Measurements from ENCODE around the gene SMIM5.

Gene SMIM5

DNA sequence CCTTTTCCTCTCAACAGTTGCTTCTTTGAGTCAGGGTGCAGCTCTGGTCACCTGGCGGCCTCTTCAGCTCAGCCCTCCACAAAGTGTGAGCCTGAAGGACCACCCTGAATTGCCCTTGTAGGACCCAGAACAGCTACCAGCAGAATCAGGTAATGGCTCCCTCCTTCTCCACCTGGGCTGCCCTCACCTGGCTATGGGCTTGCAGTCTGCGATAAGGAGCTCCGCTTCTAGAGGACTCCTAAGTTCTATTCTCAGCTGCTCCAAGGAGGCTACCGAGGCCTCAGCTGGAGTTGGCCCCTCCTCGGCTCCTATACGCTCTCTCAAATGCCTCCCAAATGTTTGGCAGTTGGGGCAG lies 13.4 kb downstream of the SMIM5 start:
- H3K36me3 ChIP-seq (ENCODE audit: control insufficient read depth in 5 of 5, insufficient read depth in 5 of 5, low read length in 5 of 5): peaks cover 0 to 64% (median 30%) of the 10 kb centered on the region in 5 donors
- H3K4me3 ChIP-seq (ENCODE audit: low read depth in 1 of 5, low read length in 5 of 5): no peak overlapping the region
- peaks cover 0 to 9% (median 0%) of the 10 kb centered on the region in 5 donors for H3K4me1 ChIP-seq (ENCODE audit: control insufficient read depth in 5 of 5, insufficient read depth in 5 of 5, low read length in 5 of 5)
- H3K9me3 ChIP-seq (ENCODE audit: control insufficient read depth in 5 of 5, low read length in 5 of 5): no peaks in the 10 kb centered on the region
- no peak overlapping the region for H3K9ac ChIP-seq (ENCODE audit: low read length in 5 of 5)
- no peak overlapping the region for H3K27ac ChIP-seq (ENCODE audit: low read depth, low read length)
- no peaks in the 10 kb centered on the region for H3K27me3 ChIP-seq (ENCODE audit: control insufficient read depth in 5 of 5, insufficient read depth in 4 of 5, low read length in 5 of 5)

DNA sequence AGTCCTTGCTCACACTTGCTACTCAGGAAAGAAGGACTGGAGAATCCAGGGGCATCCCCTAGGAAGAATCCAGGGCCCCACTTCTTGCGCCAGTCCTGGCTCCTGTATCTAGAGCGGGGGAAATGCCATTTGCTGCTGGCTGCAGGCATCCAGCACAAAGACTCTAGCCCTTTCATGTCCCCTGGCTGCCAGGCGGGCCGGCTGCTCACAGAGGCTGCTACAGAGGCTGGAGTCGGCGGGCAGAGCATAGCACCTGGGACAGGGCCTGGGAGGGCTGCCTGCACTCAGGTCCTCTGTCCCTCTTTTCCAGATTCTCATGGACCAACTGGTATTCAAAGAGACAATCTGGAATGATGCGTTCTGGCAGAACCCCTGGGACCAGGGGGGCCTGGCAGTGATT lies 13.8 kb downstream of the SMIM5 start:
- Histone ChIP-seq H3K9ac (ENCODE audit: low read length in 5 of 5) (no peak overlapping the region), H3K4me3 (ENCODE audit: low read depth in 1 of 5, low read length in 5 of 5) (no peak overlapping the region), H3K4me1 (ENCODE audit: control insufficient read depth in 5 of 5, insufficient read depth in 5 of 5, low read length in 5 of 5) (peaks cover 0 to 9% (median 0%) of the 10 kb centered on the region in 5 donors), H3K27ac (ENCODE audit: low read depth, low read length) (no peak overlapping the region), H3K9me3 (ENCODE audit: control insufficient read depth in 5 of 5, low read length in 5 of 5) (no peaks in the 10 kb centered on the region), H3K27me3 (ENCODE audit: control insufficient read depth in 5 of 5, insufficient read depth in 4 of 5, low read length in 5 of 5) (no peaks in the 10 kb centered on the region), H3K36me3 (ENCODE audit: control insufficient read depth in 5 of 5, insufficient read depth in 5 of 5, low read length in 5 of 5) (peaks cover 0 to 61% (median 29%) of the 10 kb centered on the region in 5 donors)

GRCh38 chr17:75647921-75648320 lies 14.7 kb downstream of the SMIM5 start:
- no peak overlapping the region for H3K9ac ChIP-seq (ENCODE audit: low read length in 5 of 5)
- no peaks in the 10 kb centered on the region for H3K27me3 ChIP-seq (ENCODE audit: control insufficient read depth in 5 of 5, insufficient read depth in 4 of 5, low read length in 5 of 5)
- no peak overlapping the region for H3K27ac ChIP-seq (ENCODE audit: low read depth, low read length)
- peaks cover 0 to 63% (median 29%) of the 10 kb centered on the region in 5 donors for H3K36me3 ChIP-seq (ENCODE audit: control insufficient read depth in 5 of 5, insufficient read depth in 5 of 5, low read length in 5 of 5)
- H3K4me3 ChIP-seq (ENCODE audit: low read depth in 1 of 5, low read length in 5 of 5): no peak overlapping the region
- H3K4me1 ChIP-seq (ENCODE audit: control insufficient read depth in 5 of 5, insufficient read depth in 5 of 5, low read length in 5 of 5): peaks cover 0 to 9% (median 0%) of the 10 kb centered on the region in 5 donors
- H3K9me3 ChIP-seq (ENCODE audit: control insufficient read depth in 5 of 5, low read length in 5 of 5): no peaks in the 10 kb centered on the region

DNA sequence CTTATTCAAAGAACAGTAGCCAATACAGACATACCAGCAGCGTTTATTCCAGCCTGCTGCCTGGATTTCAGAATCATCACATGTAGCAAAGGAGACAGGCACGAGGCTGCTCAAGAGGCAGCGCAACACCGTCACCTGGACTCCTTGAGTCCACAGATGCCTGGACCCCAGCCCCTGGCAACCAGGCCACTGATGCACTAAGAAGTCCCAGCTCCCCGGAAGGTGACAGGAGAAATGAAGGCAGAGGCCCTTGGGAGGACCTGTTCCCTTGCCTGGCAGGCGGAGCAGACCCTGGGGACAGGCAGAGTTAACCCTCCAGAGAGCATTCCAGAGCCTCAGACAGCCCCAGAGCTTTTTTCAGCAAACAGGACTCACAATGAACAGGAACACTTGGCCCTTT lies 16.5 kb downstream of the SMIM5 start:
- Histone ChIP-seq H3K4me3 (ENCODE audit: low read depth in 1 of 5, low read length in 5 of 5) (no peak overlapping the region), H3K27me3 (ENCODE audit: control insufficient read depth in 5 of 5, insufficient read depth in 4 of 5, low read length in 5 of 5) (no peaks in the 10 kb centered on the region), H3K4me1 (ENCODE audit: control insufficient read depth in 5 of 5, insufficient read depth in 5 of 5, low read length in 5 of 5) (peaks cover 0 to 9% (median 0%) of the 10 kb centered on the region in 5 donors), H3K9ac (ENCODE audit: low read length in 5 of 5) (no peak overlapping the region), H3K27ac (ENCODE audit: low read depth, low read length) (no peak overlapping the region), H3K36me3 (ENCODE audit: control insufficient read depth in 5 of 5, insufficient read depth in 5 of 5, low read length in 5 of 5) (peaks cover 3 to 61% (median 36%) of the 10 kb centered on the region in 5 donors), H3K9me3 (ENCODE audit: control insufficient read depth in 5 of 5, low read length in 5 of 5) (no peaks in the 10 kb centered on the region)

DNA sequence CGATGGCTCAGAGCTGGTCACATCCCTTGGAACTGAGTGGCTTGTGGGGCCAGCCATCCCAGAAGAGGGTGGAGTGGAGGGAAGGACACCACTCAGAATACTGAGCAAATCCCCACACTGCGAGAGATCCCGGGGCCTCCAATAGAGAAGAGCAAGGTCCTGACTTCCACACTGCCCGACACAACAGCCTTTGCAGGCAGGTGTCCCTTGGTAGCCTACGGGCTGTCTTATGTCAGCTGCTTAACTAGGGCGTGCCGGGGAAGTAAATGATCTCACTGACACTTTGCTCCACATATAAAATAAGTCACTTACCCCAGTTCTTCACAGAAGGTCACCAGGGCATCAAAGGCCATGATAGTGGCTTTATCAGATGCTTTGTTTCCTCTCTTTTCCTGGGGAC lies 17.6 kb downstream of the SMIM5 start:
- Histone ChIP-seq H3K27ac (ENCODE audit: low read depth, low read length) (no peak overlapping the region), H3K9ac (ENCODE audit: low read length in 5 of 5) (no peak overlapping the region), H3K9me3 (ENCODE audit: control insufficient read depth in 5 of 5, low read length in 5 of 5) (no peaks in the 10 kb centered on the region), H3K27me3 (ENCODE audit: control insufficient read depth in 5 of 5, insufficient read depth in 4 of 5, low read length in 5 of 5) (no peaks in the 10 kb centered on the region), H3K4me3 (ENCODE audit: low read depth in 1 of 5, low read length in 5 of 5) (no peak overlapping the region), H3K36me3 (ENCODE audit: control insufficient read depth in 5 of 5, insufficient read depth in 5 of 5, low read length in 5 of 5) (peaks cover 3 to 66% (median 39%) of the 10 kb centered on the region in 5 donors), H3K4me1 (ENCODE audit: control insufficient read depth in 5 of 5, insufficient read depth in 5 of 5, low read length in 5 of 5) (peaks cover 0 to 6% (median 0%) of the 10 kb centered on the region in 5 donors)

DNA sequence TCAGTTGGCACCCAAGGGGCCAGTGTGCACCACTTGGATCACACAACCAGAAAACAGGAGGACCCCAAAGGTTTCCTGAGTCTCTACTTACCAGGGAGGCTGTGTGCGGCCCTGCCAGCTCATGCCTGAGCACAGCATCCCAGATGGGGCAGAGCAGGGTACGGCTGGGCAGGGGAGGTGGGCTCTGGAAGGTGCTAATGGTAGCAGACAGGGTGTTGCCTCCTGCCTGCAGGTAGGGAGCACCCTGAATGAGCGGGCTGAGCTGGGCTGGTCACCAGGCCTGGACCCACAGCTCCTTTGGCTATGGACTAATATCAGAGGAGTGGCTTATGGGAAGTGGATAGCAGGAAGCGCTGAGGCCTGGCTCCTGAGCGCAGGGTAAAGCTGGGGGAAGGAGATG lies 19.1 kb downstream of the SMIM5 start:
- Histone ChIP-seq H3K4me3 (ENCODE audit: low read depth in 1 of 5, low read length in 5 of 5) (no peak overlapping the region), H3K4me1 (ENCODE audit: control insufficient read depth in 5 of 5, insufficient read depth in 5 of 5, low read length in 5 of 5) (no peaks in the 10 kb centered on the region), H3K27ac (ENCODE audit: low read depth, low read length) (no peak overlapping the region), H3K27me3 (ENCODE audit: control insufficient read depth in 5 of 5, insufficient read depth in 4 of 5, low read length in 5 of 5) (no peaks in the 10 kb centered on the region), H3K36me3 (ENCODE audit: control insufficient read depth in 5 of 5, insufficient read depth in 5 of 5, low read length in 5 of 5) (peaks cover 3 to 66% (median 36%) of the 10 kb centered on the region in 5 donors), H3K9me3 (ENCODE audit: control insufficient read depth in 5 of 5, low read length in 5 of 5) (no peaks in the 10 kb centered on the region), H3K9ac (ENCODE audit: low read length in 5 of 5) (no peak overlapping the region)

DNA sequence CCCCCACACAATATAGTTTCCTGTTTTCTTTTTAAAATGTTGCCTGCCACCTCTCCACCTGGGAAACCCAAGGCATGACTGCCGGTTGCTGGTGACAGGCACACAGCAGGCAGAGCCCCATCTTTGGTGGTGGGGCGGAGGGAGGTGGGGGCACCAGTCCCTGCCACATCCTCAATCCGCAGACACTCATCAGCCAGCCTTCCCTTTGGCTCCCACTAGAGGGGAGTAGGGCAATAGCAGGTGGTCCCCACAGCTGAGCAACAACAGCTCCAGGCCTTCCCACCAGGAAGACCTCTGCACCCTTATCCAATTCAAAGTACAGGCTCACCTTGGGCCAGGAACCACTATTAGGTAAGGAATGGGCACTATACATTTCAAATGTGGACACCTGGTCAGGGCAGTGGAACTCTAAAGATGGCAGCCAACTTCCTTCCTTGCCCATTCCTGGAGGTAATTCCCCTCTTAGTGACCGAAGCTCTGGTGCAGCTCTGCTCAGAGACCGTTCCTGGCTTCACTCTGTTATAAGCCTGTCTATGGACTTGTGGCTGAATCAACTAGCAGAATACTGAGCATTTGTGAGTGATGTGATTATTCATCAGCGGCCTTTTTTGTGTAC lies 19.8 kb downstream of the SMIM5 start:
- H3K9ac ChIP-seq (ENCODE audit: low read length in 5 of 5): no peak overlapping the region
- no peaks in the 10 kb centered on the region for H3K27me3 ChIP-seq (ENCODE audit: control insufficient read depth in 5 of 5, insufficient read depth in 4 of 5, low read length in 5 of 5)
- H3K9me3 ChIP-seq (ENCODE audit: control insufficient read depth in 5 of 5, low read length in 5 of 5): no peaks in the 10 kb centered on the region
- no peak overlapping the region for H3K27ac ChIP-seq (ENCODE audit: low read depth, low read length)
- H3K4me1 ChIP-seq (ENCODE audit: control insufficient read depth in 5 of 5, insufficient read depth in 5 of 5, low read length in 5 of 5): no peaks in the 10 kb centered on the region
- no peak overlapping the region for H3K4me3 ChIP-seq (ENCODE audit: low read depth in 1 of 5, low read length in 5 of 5)
- peaks cover 3 to 62% (median 35%) of the 10 kb centered on the region in 5 donors for H3K36me3 ChIP-seq (ENCODE audit: control insufficient read depth in 5 of 5, insufficient read depth in 5 of 5, low read length in 5 of 5)

DNA sequence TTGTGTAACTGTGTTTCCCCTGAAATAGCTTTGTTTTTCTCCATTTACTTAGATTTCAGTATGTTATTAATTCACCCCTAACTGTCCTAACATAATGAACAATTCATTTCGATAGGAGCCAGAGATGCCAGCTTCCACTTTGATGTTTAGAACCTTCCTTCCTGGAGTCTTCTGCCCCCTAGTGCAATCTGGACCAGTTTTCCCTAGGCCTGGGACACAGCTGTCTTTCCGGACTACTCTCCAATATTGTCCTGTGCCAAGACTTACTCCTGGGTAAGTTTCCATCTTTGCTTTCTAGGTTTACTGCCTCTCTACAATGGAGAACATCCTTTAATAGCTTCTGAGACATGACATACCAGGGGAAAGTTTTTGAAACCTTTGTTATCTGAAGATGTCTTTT lies 20.9 kb downstream of the SMIM5 start:
- H3K9ac ChIP-seq (ENCODE audit: low read length in 5 of 5): no peak overlapping the region

DNA sequence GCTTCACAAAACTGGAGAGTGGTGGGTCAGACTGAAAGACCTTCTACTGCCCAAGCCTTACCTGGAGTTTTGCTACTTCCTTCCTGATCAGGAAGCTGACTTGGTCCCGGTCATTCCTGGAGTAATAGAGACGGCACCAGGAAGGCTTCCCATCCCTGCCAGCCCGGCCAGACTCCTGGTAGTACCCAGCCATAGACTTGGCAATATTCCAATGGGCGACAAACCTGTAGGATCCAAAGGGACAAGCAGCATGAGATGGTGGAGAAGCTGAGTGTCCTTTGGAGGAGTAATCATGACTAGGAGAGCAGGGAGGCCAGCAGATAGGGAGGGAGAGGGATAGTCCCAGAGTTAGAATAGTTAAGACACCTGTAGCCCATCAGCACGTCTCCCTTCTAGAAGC lies 25.0 kb downstream of the SMIM5 start:
- Histone ChIP-seq H3K4me1 (ENCODE audit: control insufficient read depth in 5 of 5, insufficient read depth in 5 of 5, low read length in 5 of 5) (no peaks in the 10 kb centered on the region), H3K9ac (ENCODE audit: low read length in 5 of 5) (no peak overlapping the region), H3K27ac (ENCODE audit: low read depth, low read length) (no peak overlapping the region), H3K4me3 (ENCODE audit: low read depth in 1 of 5, low read length in 5 of 5) (no peak overlapping the region), H3K9me3 (ENCODE audit: control insufficient read depth in 5 of 5, low read length in 5 of 5) (no peaks in the 10 kb centered on the region), H3K36me3 (ENCODE audit: control insufficient read depth in 5 of 5, insufficient read depth in 5 of 5, low read length in 5 of 5) (peaks cover 6 to 58% (median 46%) of the 10 kb centered on the region in 5 donors), H3K27me3 (ENCODE audit: control insufficient read depth in 5 of 5, insufficient read depth in 4 of 5, low read length in 5 of 5) (no peaks in the 10 kb centered on the region)

More for the DNA sequence above, 20.9 kb downstream of the SMIM5 start:
- Histone ChIP-seq H3K4me3 (ENCODE audit: low read depth in 1 of 5, low read length in 5 of 5) (no peak overlapping the region), H3K27ac (ENCODE audit: low read depth, low read length) (no peak overlapping the region), H3K36me3 (ENCODE audit: control insufficient read depth in 5 of 5, insufficient read depth in 5 of 5, low read length in 5 of 5) (peaks cover 3 to 61% (median 40%) of the 10 kb centered on the region in 5 donors), H3K27me3 (ENCODE audit: control insufficient read depth in 5 of 5, insufficient read depth in 4 of 5, low read length in 5 of 5) (no peaks in the 10 kb centered on the region), H3K4me1 (ENCODE audit: control insufficient read depth in 5 of 5, insufficient read depth in 5 of 5, low read length in 5 of 5) (no peaks in the 10 kb centered on the region), H3K9me3 (ENCODE audit: control insufficient read depth in 5 of 5, low read length in 5 of 5) (no peaks in the 10 kb centered on the region)

DNA sequence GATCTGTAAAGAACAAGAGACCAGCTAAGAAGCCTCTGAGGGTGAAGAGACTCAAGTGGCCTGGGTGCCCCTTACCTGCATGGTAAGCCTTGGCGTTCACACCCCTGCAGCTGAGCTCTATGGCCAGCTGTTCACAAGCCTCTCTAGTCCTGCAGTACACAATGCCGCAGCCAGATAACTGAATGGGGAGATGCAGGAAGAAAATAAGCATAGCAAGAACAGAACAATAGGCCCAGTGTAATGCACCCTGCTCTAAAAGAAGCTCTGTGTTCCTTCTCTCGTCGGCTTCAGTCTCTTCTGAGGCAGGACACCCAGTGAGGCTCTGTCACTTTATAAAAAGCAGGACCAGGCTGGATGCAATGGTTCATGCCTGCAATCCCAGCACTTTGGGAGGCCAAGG lies 28.3 kb downstream of the SMIM5 start:
- H3K27me3 ChIP-seq (ENCODE audit: control insufficient read depth in 5 of 5, insufficient read depth in 4 of 5, low read length in 5 of 5): no peaks in the 10 kb centered on the region
- H3K4me1 ChIP-seq (ENCODE audit: control insufficient read depth in 5 of 5, insufficient read depth in 5 of 5, low read length in 5 of 5): peaks cover 2 to 10% (median 10%) of the 10 kb centered on the region in 5 donors
- no peaks in the 10 kb centered on the region for H3K9me3 ChIP-seq (ENCODE audit: control insufficient read depth in 5 of 5, low read length in 5 of 5)
- H3K9ac ChIP-seq (ENCODE audit: low read length in 5 of 5): no peak overlapping the region
- H3K27ac ChIP-seq (ENCODE audit: low read depth, low read length): no peak overlapping the region
- no peak overlapping the region for H3K4me3 ChIP-seq (ENCODE audit: low read depth in 1 of 5, low read length in 5 of 5)
- H3K36me3 ChIP-seq (ENCODE audit: control insufficient read depth in 5 of 5, insufficient read depth in 5 of 5, low read length in 5 of 5): peaks cover 4 to 50% (median 40%) of the 10 kb centered on the region in 5 donors
